HepG2 (cell line): ENCODE data around the gene HMGN4. TPM values are rescaled to one million over a fixed set of nuclear protein-coding genes. Genes with fewer than 3 reads are reported as not detected.

ENCODE experiments used
- AHR ChIP-seq: IDR thresholded peaks from 2 replicates; pipeline ENCODE4 v1.6.1; 2018; ENCODE audit warnings: missing genetic modification reagents, missing compliant biosample characterization
- CC2D1A ChIP-seq: sonication (generic); formaldehyde crosslinking; IDR thresholded peaks from 2 replicates; pipeline ENCODE4 v1.8.1; 2023; ENCODE audit warnings: mild to moderate bottlenecking, missing genetic modification reagents
- CREB1 ChIP-seq, 2 experiments: fragments of 450-650 bp in 1 of 2; IDR thresholded peaks; 2 replicates each; pipeline ENCODE4 v1.6.1; 2016 to 2017; ENCODE audit warnings: control low read depth in 1 of 2, mild to moderate bottlenecking in 1 of 2, missing compliant biosample characterization in 1 of 2, missing genetic modification characterization in 1 of 2
- ELK4 ChIP-seq: sonication (generic); formaldehyde crosslinking; IDR thresholded peaks from 2 replicates; pipeline ENCODE4 v1.9.0; 2021; ENCODE audit warnings: missing genetic modification reagents, borderline replicate concordance
- GABPB1 ChIP-seq: IDR thresholded peaks from 2 replicates; pipeline ENCODE4 v1.6.1; 2016; ENCODE audit warnings: mild to moderate bottlenecking, missing genetic modification reagents, moderate library complexity, missing compliant biosample characterization
- LCORL ChIP-seq, 2 experiments: fragments of 450-650 bp in 1 of 2; sonication (generic) in 1 of 2; formaldehyde crosslinking in 1 of 2; IDR thresholded peaks; 2 replicates each; pipeline versions ENCODE4 v1.5.0 to v1.6.1; 2017 to 2020; ENCODE audit warnings: antibody characterized with exemption in 1 of 2, missing genetic modification reagents in 1 of 2
- MED13 ChIP-seq: sonication (generic); formaldehyde crosslinking; IDR thresholded peaks from 2 replicates; pipeline ENCODE4 v1.5.0; 2020; ENCODE audit warnings: missing genetic modification reagents
- MEIS1 ChIP-seq: sonication (generic); formaldehyde crosslinking; IDR thresholded peaks from 2 replicates; pipeline ENCODE4 v1.9.0; 2021; ENCODE audit warnings: mild to moderate bottlenecking, missing genetic modification reagents, moderate library complexity, borderline replicate concordance
- NR1H2 ChIP-seq: sonication (generic); formaldehyde crosslinking; IDR thresholded peaks from 2 replicates; pipeline ENCODE4 v1.8.1; 2022; ENCODE audit warnings: low read depth, missing genetic modification reagents, borderline replicate concordance
- PCBP1 ChIP-seq: fragments of 200-400 bp; formaldehyde crosslinking; IDR thresholded peaks from 2 replicates; pipeline ENCODE4 v1.6.1; 2017; ENCODE audit warnings: mild to moderate bottlenecking, low read depth, low read length, borderline replicate concordance
- PHB2 ChIP-seq: fragments of 450-650 bp; IDR thresholded peaks from 2 replicates; pipeline ENCODE4 v1.6.1; 2018; ENCODE audit not compliant: partially characterized antibody
- PREB ChIP-seq: sonication (generic); formaldehyde crosslinking; IDR thresholded peaks from 2 replicates; pipeline ENCODE4 v1.4.0; 2020; ENCODE audit warnings: missing genetic modification reagents
- RBAK ChIP-seq: sonication (generic); formaldehyde crosslinking; IDR thresholded peaks from 2 replicates; pipeline ENCODE4 v1.5.1; 2020; ENCODE audit warnings: mild to moderate bottlenecking, missing genetic modification reagents
- RELA ChIP-seq: sonication (generic); formaldehyde crosslinking; IDR thresholded peaks from 2 replicates; pipeline ENCODE4 v1.4.0; 2020; ENCODE audit warnings: missing genetic modification reagents
- SMYD3 ChIP-seq: sonication (generic); formaldehyde crosslinking; IDR thresholded peaks from 2 replicates; pipeline ENCODE4 v1.8.1; 2023; ENCODE audit warnings: mild to moderate bottlenecking, missing genetic modification reagents
- TEAD2 ChIP-seq: sonication (generic); formaldehyde crosslinking; IDR thresholded peaks from 2 replicates; pipeline ENCODE4 v1.9.0; 2021; ENCODE audit warnings: missing genetic modification reagents
- THYN1 ChIP-seq: sonication (generic); formaldehyde crosslinking; IDR thresholded peaks from 2 replicates; pipeline ENCODE4 v1.8.1; 2023; ENCODE audit warnings: low read depth, mild to moderate bottlenecking, moderate library complexity, missing genetic modification reagents, borderline replicate concordance
- ZC3H4 ChIP-seq: sonication (generic); formaldehyde crosslinking; IDR thresholded peaks from 2 replicates; pipeline ENCODE4 v1.4.0; 2020; ENCODE audit warnings: missing genetic modification reagents, borderline replicate concordance
- ZFP36L1 ChIP-seq: sonication (generic); formaldehyde crosslinking; IDR thresholded peaks from 2 replicates; pipeline ENCODE4 v1.8.0; 2022; ENCODE audit warnings: mild to moderate bottlenecking, missing genetic modification reagents, moderate library complexity
- ZNF383 ChIP-seq: sonication (generic); formaldehyde crosslinking; IDR thresholded peaks from 2 replicates; pipeline ENCODE4 v1.4.0; 2020; ENCODE audit warnings: missing genetic modification reagents, mild to moderate bottlenecking, borderline replicate concordance
- ZNF577 ChIP-seq: sonication (generic); formaldehyde crosslinking; IDR thresholded peaks from 2 replicates; pipeline ENCODE4 v1.4.0; 2020; ENCODE audit warnings: mild to moderate bottlenecking, low read depth, missing genetic modification reagents, borderline replicate concordance
- ZNF580 ChIP-seq: IDR thresholded peaks from 2 replicates; pipeline ENCODE4 v1.6.1; 2016; ENCODE audit warnings: low read depth, borderline replicate concordance
- polyA plus RNA-seq, 8 experiments: library from polyadenylated mRNA; depleted of rRNA in 3 of 8; stranded (reverse) in 7 of 8; unstranded in 1 of 8; fragments of >200 nt; fragmentation: Illumina TruSeq in 4 of 8; extraction: Trizol in 4 of 8; gene quantifications; 2 replicates each; pipeline versions ENCODE4 v1.2.1 to v1.2.3, GENCODE V29; 2011 to 2016; ENCODE audit warnings: low read depth in 4 of 8, missing spikeins in 1 of 8, mixed read lengths in 1 of 8; ENCODE audit not compliant: insufficient read depth in 1 of 8
- total RNA-seq, 5 experiments: library from RNA; depleted of rRNA; stranded (reverse); fragments of >200 nt; fragmentation: Illumina TruSeq; extraction: Trizol; gene quantifications; 2 replicates each; pipeline ENCODE4 v1.2.3, GENCODE V29; 2016; ENCODE audit warnings: low read depth in 1 of 5
- TF ChIP-seq, protein P1 (sequence below): sonication (generic); formaldehyde crosslinking; IDR thresholded peaks from 2 replicates; pipeline ENCODE4 v1.5.0; 2020; ENCODE audit warnings: mild to moderate bottlenecking, missing genetic modification reagents

The HMGN4 gene
- total and polyA plus RNA-seq, 2 of the 13 experiments (the other 11 are each of a cell fraction or from before 2014, with no cell fraction given) = 39.9 to 52.1 TPM

DNA sequence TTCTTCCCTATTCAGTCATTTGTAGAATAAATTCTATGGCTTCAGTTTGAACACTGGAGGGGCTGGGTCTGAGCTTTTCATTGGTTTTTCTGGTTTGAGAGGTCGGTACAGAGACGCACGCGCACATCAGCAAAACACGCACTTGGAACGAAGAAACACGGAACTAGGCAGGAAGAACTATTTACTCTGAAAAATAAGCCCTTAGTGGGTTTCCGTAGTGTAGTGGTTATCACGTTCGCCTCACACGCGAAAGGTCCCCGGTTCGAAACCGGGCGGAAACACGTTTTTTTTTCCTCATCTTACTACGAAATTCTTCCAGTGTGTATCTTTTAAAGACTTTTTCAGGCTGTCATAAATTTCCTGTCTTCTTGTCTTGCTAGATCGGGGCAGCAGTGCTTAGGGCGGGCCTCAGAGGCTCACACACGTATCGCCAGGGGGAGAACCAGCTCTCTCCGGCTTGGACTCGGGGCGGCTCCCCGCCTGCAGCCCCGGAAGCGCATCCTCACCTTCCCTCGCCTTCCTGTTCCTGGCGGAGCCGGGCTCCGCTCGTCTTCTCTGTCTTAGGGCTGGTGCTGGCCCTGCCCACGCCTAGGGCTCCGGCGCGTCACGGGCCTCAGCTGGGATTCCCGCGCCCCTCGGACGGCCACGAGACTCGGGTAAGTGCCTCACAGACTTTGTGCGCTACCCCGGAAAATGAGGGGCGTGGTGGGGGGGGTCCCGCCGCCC is at the start of gene HMGN4 (continued):
- TF ChIP-seq CREB1 (IDR thresholded peaks at IDR 0.05) = 0 out of 2 replicates have a peak, but pooled peaks have one; percentile 35
- TF ChIP-seq CREB1 (CRISPR knock-in tag; IDR thresholded peaks at IDR 0.05) = no peak; the same call in none of the 2 replicates
- no peak for TF ChIP-seq ZNF577 (CRISPR knock-in tag)
- no peak for TF ChIP-seq ELK4
- no peak; the same call in 1 of the 2 replicates for TF ChIP-seq AHR (CRISPR knock-in tag)
- TF ChIP-seq NR1H2 (CRISPR knock-in tag) = 0 out of 2 replicates have a peak, but pooled peaks have one; percentile 44
- no peak for TF ChIP-seq TEAD2 (CRISPR knock-in tag)
- TF ChIP-seq PCBP1 = peak; percentile 57; the same call in 1 of the 2 replicates
- no peak for TF ChIP-seq ZC3H4 (CRISPR knock-in tag)
- TF ChIP-seq MED13 (CRISPR knock-in tag) = peak; percentile 47; the same call in 1 of the 2 replicates
- TF ChIP-seq CC2D1A (CRISPR knock-in tag) = no peak
- TF ChIP-seq ZNF580 (CRISPR knock-in tag) = no peak
- TF ChIP-seq ZFP36L1 (CRISPR knock-in tag) = no peak
- peak; percentile 45; the same call in 1 of the 2 replicates for TF ChIP-seq THYN1 (CRISPR knock-in tag)
- TF ChIP-seq PHB2 = no peak
- TF ChIP-seq GABPB1 = peak; percentile 95
- TF ChIP-seq RBAK (CRISPR knock-in tag) = no peak
- no peak for TF ChIP-seq SMYD3 (CRISPR knock-in tag)
- TF ChIP-seq ZNF383 = peak; percentile 89
- TF ChIP-seq, protein P1, sequence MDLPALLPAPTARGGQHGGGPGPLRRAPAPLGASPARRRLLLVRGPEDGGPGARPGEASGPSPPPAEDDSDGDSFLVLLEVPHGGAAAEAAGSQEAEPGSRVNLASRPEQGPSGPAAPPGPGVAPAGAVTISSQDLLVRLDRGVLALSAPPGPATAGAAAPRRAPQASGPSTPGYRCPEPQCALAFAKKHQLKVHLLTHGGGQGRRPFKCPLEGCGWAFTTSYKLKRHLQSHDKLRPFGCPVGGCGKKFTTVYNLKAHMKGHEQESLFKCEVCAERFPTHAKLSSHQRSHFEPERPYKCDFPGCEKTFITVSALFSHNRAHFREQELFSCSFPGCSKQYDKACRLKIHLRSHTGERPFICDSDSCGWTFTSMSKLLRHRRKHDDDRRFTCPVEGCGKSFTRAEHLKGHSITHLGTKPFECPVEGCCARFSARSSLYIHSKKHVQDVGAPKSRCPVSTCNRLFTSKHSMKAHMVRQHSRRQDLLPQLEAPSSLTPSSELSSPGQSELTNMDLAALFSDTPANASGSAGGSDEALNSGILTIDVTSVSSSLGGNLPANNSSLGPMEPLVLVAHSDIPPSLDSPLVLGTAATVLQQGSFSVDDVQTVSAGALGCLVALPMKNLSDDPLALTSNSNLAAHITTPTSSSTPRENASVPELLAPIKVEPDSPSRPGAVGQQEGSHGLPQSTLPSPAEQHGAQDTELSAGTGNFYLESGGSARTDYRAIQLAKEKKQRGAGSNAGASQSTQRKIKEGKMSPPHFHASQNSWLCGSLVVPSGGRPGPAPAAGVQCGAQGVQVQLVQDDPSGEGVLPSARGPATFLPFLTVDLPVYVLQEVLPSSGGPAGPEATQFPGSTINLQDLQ = peak; percentile 52
- TF ChIP-seq RELA (CRISPR knock-in tag) = no peak
- no peak for TF ChIP-seq PREB (CRISPR knock-in tag)
- TF ChIP-seq MEIS1 = no peak; the same call in 1 of the 2 replicates
- no peak for TF ChIP-seq LCORL (IDR thresholded peaks at IDR 0.05)
- TF ChIP-seq LCORL (CRISPR knock-in tag; IDR thresholded peaks at IDR 0.05) = no peak
